HG02588 (cell line): ENCODE results near the gene ANKRD44.

ENCODE experiments used
- ATAC-seq: cut with Tn5 transposase; IDR thresholded peaks from one replicate; pipeline ENCODE4 v1.9.1; 2021; ENCODE audit warnings: mild to moderate bottlenecking, moderate library complexity; ENCODE audit not compliant: unreplicated experiment

ANKRD44 gene

DNA sequence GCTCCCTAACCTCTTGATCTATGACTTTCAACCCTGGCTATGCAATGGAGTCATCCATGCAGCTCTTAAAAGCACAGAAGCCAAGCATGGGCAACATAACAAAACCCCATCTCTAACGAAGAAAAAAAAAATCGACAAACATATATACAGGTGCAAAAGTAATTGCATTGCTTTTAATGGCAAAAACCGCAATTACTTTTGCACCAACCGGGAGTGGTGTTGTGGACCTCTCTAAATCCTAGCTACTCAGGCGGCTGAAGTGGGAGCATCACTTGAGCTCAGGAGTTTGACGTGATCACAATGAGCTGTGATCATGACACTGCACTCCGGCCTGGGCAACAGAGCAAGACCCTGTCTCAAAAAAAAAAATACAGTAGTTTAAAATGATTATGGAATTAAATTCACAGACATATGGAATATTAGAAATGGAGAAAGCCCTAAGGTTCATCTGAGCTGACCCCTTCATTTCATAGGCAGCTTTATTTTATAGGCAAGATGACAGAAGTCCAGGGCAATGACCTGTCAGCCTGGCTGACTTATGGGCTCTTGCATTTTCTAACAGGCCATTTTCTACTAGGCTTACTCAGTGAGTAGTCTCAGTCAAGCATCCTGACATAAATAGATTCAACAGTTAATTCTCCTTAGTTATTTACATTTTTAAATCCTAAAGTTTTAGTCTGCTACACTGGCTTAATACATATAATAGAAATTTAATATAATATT is 183.8 kb downstream of the ANKRD44 start:
- no peak for ATAC-seq

DNA sequence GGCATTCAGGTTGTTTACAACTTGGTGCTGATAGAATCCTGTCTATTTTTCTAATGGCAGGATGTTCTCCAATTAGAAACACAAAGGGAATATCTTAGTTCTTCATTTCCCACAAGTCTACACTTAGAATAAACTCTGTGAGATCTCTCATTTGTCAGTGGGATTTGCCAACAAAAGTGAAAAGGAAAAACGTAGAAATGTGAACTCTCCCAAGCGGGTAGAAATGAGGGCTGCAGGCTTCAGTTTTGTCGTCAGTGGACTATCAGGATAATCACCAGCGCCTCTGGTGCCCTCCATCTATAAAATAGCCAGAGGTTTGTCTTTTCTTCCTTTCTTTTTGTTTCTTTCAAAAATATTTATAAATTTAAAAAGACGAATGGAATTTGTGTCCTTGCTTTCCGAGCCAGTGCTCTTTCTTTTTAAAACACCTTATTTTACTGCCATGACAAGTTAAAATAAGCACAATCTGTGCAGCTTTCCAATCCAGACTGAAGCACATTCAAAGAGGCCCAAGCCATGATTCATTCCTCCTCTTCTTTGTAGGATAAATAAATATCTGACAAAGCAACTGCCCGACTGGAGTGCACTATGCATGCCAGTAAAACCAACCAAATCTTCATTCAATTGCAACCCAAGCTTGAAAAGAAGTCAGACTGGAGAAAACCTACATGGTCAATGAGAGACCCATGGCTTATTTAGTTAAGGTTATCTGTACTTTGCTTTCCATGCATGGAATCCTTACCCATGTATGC is 185.8 kb downstream of the ANKRD44 start:
- ATAC-seq = no peak

DNA sequence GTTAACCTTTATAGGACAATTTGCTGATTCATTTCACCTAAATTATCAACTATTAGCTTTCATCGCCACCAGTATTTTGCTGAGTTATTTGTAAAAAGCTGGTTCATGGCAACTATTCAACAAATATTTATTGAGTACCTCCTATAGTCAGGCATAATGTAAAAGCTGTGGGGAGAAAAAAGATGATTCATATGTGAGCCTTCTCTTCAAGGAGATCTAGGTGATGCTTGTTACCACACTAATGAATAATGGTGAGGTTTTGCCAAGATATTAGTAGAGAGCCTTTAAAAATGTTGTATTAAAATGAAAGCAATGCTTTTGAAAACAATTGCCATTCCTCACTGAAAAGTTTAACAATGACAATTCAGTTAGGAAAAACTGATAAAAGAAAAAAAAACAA is 187.8 kb downstream of the ANKRD44 start:
- ATAC-seq = no peak

DNA sequence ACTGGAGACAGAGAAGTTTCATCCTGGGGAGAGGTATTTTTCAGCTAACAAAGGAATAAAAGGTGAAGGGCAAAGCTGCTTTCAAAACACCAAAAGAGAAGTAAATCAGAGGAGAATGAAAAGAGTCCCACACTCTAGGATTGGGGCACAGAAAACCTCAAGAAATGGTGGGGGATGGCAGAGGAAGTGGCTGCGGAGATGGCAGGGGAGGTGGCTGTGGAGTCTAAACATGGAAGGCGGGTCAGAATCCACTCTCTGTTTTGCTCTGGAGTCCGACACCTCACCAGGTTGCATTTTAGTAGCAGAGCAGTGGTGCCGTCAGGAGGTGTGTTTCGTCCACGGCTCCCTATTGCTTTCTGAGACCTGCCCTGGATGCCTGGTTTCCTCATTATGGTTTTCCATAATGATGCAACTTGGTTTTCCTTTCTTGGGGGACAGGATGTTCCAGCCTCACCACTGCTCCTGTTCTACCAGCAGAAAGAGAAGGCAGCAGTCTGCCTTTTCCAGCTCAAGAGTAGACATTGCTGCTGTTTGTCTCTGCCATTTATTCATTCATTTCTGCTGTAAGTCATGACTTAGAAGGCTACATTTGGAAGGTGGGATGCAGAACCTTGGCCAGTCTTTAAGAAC is 188.7 kb downstream of the ANKRD44 start:
- ATAC-seq = no peak

DNA sequence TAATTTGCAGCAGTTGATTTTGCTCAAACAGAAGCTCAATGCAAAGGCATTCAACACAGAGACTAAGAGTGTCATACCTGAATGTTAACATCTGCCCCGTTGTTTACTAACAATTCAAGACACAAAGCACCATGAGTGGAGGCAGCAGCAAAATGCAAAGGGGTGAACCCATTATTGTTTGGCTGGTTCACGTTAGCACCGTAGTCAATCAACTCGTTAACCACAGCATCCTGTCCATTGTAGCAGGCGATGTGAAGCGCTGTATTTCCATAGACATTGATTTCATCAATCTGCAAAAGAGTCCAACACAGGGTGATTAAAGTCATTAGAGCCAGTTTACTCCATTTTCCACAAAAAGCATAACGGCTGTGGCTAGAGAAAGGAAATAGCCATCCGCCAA is 189.3 kb downstream of the ANKRD44 start:
- no peak for ATAC-seq

DNA sequence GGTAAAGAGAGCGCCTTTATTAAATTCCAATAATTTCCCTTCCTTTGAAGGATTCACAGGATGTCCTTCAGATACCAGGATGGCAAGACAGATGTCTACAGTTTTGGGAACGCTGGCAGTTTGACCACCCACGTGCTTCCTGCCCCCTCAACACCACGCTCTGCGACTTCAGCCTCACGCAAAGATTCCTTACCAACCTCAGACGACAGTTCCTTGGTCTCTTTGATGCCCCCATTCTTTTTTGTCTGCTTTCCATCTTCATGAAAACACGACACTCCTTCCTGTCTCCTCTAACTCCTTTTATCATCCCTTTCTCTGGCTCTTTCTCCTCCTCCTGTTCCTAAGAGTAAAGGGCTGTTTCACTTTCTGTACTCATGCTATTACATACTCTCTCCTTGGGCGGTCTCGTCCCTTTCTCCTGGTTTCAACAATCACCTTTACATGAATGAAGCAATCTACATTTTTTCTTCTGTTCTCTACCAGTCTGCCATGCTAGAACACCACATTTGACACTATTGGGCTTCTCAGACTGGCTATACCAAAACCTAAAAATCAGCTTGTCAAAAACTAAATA is 194.2 kb downstream of the ANKRD44 start:
- no peak for ATAC-seq

DNA sequence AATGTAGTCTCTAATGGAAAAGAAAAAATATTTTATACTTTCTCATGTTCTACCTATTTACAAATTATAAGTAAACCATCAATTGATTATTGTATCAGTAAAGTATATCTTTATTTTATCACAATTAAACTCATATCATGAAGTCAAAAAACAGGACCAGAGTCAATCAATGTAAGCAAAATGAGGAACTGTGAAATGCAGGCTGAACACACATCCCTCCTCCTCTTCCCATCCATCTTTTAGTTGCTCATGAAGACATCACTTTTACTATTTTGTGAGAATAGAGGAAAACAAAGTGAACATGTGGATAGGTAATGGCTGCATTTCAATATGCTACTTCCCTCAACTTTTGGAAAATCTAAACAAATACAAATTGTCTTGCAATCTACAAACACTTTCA is 195.3 kb downstream of the ANKRD44 start:
- ATAC-seq = no peak

DNA sequence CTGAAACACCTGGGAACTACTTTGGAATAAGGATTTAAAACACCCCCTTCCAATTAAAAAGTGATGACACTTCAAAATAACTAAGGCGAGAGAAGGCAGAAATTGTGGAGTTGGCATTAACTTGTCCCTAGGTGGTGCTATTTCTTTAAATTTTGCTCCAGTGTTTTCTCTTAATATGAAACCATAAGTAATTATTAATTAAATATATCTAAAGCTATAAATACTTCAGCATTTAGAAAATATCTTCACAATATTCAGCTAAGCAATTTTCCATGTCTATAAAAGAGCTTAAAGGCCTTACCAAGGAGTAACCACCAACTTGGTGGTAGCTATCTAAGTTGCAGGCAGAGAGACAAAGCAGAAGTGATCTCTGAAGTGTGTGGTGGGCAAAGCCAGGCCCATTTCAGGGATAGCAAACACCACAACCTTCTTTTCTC is 197.3 kb downstream of the ANKRD44 start:
- peak; percentile 49 for ATAC-seq

DNA sequence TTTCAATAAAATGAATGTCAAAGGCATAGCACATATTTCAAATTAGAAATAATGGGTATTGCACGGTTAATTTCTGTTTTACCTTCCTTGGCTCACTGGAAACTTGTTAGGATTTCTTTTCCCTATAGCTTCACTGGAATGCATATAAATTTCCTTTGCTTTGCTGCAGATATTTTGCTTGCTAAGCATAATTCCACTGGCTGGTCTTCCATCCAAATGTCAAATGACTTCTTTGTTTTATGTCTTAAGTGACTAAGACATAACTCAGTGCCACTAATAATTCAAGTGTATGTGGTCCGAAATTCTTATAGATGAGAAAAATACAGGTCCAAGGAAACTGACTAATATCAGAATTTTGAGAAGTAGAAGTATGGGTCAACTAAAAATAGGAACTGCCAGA is 201.3 kb downstream of the ANKRD44 start:
- no peak for ATAC-seq

DNA sequence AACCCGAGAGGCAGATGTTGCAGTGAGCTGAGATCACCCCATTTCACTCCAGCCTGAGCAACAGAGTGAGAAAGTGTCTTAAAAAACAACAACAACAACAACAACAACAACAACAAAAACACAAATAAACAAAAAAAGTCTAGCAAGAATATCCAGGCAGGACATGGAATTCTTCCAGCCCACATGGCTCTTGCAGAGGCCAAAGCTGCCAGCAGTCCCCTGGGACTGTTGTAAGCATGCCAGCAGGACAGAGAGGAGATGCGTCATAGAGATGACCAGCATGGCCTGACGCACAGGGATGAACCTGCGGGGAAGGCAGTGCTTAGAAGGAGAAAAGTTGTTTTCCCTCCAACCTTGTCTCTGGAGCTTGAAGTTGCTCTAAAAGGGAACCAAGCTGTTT is 201.8 kb downstream of the ANKRD44 start:
- no peak for ATAC-seq

DNA sequence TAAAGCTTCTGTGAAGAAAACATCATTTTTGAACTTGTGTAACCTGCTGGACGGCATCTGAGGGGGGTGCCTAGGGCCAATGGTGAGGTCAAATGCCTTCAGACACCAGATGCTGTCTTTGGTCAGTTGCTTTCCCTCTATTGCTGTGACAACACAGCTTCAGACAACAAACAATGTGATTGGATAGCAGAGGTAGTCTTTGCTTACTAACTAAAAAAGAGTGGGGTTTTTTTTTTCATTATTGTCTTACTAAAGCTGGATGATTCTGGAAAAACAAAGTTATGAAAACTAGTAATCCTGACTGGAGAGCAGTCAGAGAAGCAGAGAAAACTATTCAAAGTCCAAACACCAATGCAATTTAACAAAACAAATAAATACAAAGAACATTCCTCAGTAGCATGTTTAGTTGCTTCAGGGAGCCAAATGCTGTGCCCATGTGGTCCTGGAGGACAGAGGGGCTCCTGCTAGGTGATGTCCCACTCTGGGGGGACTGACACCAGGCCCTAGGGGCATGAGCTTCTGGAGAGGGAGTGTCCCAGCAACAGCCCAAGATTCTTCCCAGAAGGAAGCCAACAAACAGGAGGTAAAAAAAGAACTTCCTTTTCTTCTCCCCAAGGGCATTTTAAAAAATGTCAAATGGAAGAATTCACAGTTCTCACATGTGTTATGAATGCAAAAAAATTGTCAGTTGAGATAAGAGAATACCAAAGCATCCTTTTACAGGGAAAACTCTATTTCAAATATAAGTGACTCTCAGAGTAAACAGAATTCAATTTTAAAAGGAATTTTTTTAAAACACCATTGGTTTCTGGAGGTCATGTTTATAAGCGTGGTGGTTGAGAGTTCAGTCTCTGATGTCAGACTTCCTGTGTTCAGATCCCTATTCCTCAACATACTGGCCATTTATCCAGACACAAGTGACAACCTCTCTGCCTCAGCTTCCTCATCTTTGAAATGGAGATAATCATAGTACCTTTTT is 203.0 kb downstream of the ANKRD44 start:
- no peak for ATAC-seq

DNA sequence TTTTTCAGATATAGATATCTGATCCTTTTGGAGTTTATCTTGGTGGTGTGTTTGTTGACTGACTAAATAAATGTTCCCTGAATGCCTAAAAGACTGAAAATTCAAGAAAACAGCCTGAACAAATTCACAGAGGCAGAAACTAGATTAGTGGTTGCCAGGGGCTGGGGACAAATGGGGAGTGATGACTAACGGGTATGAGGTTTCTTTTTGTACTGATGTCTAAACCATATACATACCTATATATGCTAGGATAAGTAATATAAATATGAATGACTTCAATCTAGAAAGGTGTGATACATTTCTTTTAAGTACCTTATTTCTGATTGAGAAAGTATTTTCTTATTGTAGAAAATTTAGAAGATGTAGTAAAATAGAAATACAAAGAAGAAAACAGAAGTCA is 207.2 kb downstream of the ANKRD44 start:
- no peak for ATAC-seq

DNA sequence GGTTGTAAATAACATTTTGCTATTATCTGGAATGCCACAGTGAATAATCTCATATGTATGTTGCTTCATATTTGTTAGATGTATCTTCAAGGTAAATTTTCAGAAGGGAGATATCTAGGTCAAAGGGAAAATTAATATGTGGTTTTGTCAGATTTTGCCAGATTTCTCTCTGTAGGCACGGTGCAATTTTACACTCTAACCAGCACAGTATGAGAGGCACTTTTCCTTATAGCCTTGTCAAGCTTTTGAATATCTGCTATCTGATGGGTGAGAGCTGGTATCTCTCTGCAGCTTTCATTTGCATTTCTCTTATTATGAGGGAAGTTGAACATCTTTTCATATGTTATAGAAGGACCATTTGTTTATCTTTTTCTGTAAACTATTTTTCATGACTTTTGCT is 208.3 kb downstream of the ANKRD44 start:
- ATAC-seq = no peak

DNA sequence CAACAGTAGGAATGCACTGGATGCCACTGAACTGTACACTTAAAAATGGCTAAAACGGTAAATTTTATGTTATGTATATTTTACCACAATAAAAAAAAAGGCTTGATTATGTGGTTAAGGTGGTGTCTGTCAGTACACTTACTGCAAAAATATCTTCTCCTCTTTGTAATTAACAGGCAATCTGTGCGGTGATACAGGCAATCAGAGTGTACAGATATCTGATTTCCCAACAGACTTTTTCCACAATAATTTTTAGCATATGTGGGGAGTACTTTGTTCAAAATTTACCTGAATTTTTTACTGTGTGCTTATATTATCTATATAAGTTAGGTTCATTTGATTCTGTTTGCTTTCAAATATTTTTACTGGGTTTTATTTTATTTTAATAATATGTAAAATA is 209.1 kb downstream of the ANKRD44 start:
- no peak for ATAC-seq

DNA sequence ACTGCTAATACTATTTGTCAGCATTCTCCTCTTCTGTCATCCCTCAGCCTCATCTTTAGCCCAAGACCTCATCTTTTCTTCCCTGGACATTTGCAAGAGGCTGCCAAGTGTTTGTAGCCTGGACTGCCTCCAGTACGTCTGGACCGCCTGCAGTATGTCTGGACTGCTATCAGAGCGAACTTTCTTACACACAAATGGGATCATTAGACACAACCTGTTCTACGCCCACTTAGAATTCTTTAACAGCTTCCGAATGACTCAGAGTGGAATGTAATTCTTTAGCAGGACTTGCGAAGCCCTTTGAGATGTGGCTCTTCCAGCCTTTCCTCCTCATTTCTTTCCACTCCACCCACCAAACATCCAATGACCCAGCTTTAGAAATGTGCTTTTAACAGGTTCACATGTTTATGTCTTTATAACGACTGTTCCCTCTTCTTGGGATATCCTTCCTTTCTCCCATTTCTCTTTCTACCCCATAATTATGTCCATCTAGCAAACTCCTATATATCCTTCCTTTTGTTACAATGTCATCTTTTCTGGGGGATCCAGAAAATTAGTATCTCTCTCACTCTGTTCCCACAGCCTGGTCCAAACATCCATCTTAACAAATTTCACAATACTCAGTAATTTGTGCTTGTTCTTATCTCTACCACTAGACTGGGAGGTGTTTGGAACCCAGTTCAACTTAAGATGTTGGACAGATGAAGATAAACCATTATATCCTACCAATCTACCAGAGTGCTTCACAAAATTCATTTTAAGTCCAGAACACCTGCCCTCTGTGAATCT is 212.8 kb downstream of the ANKRD44 start:
- ATAC-seq = no peak

DNA sequence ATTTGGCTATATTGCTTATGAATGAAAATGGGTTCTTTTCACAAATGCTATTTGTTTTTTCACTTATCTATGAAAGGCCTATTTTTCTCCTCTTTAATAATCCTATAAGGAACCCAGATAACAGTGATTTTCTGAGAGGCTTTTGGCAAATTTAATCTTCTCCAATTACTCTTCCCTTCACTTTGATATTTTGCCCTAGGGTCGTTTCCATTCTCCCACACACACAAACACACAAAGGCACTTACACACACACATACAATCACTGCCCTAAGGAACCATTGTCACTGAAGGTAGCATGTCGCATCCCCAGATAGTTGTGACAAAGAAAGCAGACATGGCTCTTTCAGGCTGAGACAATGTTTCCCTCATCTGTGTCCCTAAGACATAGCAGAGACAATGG is 213.9 kb downstream of the ANKRD44 start:
- ATAC-seq = no peak

DNA sequence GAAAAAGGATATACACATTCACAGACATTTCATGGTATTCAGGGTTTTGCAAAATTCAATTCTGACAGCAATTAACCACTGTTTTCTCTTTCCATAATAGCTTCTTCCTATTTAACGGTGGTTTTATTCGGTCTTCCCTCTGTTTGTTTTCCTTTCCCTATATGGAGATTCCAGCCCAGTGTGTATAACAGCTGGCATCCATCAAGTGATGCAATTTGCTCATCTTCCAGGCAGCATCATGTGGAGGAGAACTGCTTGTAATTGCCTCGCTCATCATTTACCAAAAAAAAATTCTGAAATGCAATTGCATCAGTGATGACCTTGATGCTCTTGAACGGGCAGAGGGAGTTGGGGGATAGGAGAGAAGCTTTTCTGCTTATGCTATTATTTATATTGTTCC is 218.1 kb downstream of the ANKRD44 start:
- no peak for ATAC-seq

DNA sequence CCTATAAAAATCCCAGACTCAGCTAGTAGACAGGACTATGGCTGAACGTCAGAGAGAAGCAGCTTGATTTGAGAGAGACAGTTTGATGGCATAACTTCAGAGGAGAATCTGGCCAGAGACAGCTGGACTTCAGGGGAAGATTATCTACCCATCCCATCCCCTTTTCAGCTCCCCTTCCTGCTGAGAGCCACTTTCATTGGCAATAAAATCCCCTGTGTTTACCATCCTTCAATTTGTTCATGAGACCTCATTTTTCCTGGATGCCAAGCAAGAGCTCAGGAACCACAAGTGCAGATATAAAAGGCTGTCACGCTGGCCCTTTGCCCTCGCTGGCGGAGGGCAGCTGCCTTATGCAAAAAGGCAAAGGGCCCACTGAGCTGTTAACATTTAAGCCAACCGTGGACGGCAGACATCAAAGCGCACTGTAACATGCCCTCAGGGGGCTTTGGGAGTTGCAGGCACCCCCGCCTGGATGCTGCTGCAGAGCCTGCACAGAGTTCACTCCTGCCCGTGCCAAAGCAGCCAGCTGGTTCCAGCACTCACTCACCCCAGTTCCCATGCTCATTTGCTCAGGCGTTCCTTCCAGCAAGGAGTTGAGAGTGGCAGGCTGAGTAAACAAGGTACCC is 219.7 kb downstream of the ANKRD44 start:
- ATAC-seq = no peak

DNA sequence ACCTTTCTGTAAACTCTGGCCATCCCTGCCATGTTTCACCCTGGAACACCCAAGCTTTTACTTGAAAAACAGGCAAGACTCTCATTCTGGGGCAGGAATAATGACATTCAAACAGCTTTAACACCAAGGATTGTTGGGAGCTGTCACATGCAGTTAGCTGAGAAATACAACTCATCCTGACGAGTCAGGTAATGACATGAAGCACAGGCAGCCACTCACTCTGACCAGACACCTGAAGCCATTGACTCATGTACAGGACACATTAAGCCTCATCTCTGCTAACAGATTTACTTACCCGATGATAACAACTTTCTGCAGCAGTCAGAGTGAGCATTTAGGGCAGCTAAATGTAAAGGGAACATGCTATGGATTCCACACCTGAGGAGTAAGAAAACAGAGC is 220.9 kb downstream of the ANKRD44 start:
- no peak for ATAC-seq
